Neural cell (in vitro differentiated cells): Measurements from ENCODE around the gene SKA3. TPM values are rescaled to one million over a fixed set of nuclear protein-coding genes. Genes with fewer than 3 reads are reported as not detected.

Experiments used
- H2AFZ ChIP-seq: fragments of 200-600, 300-800 bp; sonication (generic), shearing (Covaris generic); 2 replicates; pipeline ENCODE4 v1.6.0; 2014; ENCODE audit warnings: low read depth, mild to moderate bottlenecking, antibody characterized with exemption, low read length, moderate library complexity
- H3F3A ChIP-seq: fragments of 200-600 bp; shearing (Covaris generic); 2 replicates; pipeline ENCODE4 v1.6.1; 2016; ENCODE audit warnings: mild to moderate bottlenecking, moderate library complexity, mixed read lengths, antibody characterized with exemption, low read length; ENCODE audit not compliant: insufficient read depth, poor library complexity, severe bottlenecking
- H3K27ac ChIP-seq: fragments of 200-600, 300-800 bp; sonication (generic), shearing (Covaris generic); 2 replicates; pipeline ENCODE4 v1.5.1; 2014; ENCODE audit warnings: mild to moderate bottlenecking, low read length, moderate library complexity
- H3K27me3 ChIP-seq: fragments of 300-800, 200-600 bp; sonication (generic), shearing (Covaris generic); 2 replicates; pipeline ENCODE4 v1.6.0; 2014; ENCODE audit warnings: mild to moderate bottlenecking, low read depth, low read length, moderate library complexity; ENCODE audit not compliant: insufficient read depth
- H3K36me3 ChIP-seq: fragments of 300-800, 200-600 bp; sonication (generic), shearing (Covaris generic); 2 replicates; pipeline ENCODE4 v1.5.1; 2014; ENCODE audit warnings: mild to moderate bottlenecking, antibody characterized with exemption, low read length, moderate library complexity; ENCODE audit not compliant: insufficient read depth
- H3K4me2 ChIP-seq: fragments of 300-800, 200-600 bp; sonication (generic), shearing (Covaris generic); 2 replicates; pipeline ENCODE4 v1.6.0; 2014; ENCODE audit warnings: mild to moderate bottlenecking, low read length
- H3K4me3 ChIP-seq: fragments of 300-800, 200-600 bp; sonication (generic), shearing (Covaris generic); 2 replicates; pipeline ENCODE4 v1.5.1; 2014; ENCODE audit warnings: mild to moderate bottlenecking, low read length, moderate library complexity
- H3K79me2 ChIP-seq: fragments of 200-600 bp; shearing (Covaris generic); replicated peaks from 2 replicates; pipeline ENCODE4 v1.6.0; 2014; ENCODE audit warnings: mild to moderate bottlenecking, low read length, moderate library complexity; ENCODE audit not compliant: insufficient read depth
- H3K9ac ChIP-seq: fragments of 300-800, 200-600 bp; sonication (generic), shearing (Covaris generic); 2 replicates; pipeline ENCODE4 v1.6.1; 2016; ENCODE audit warnings: mild to moderate bottlenecking, low read length, mixed read lengths
- H3K9me2 ChIP-seq: fragments of 200-600 bp; shearing (Covaris generic); 2 replicates; pipeline ENCODE4 v1.6.1; 2016; ENCODE audit warnings: mild to moderate bottlenecking, low read length, mixed read lengths; ENCODE audit not compliant: insufficient read depth
- H3K9me3 ChIP-seq: fragments of 200-600, 300-800 bp; sonication (generic), shearing (Covaris generic); 2 replicates; pipeline ENCODE4 v1.6.1; 2016; ENCODE audit warnings: mild to moderate bottlenecking, mixed run types, low read length, moderate library complexity, mixed read lengths
- H4K20me1 ChIP-seq: fragments of 200-600 bp; shearing (Covaris generic); 2 replicates; pipeline ENCODE4 v1.6.1; 2016; ENCODE audit warnings: mild to moderate bottlenecking, mixed run types; ENCODE audit not compliant: insufficient read depth
- CTCF ChIP-seq: fragments of 450-650 bp; IDR thresholded peaks from 2 replicates; pipeline ENCODE4 v1.5.1; 2014; ENCODE audit warnings: antibody characterized with exemption, mild to moderate bottlenecking, moderate library complexity; ENCODE audit not compliant: poor library complexity, severe bottlenecking
- EP300 ChIP-seq: fragments of 450-650 bp; conservative IDR thresholded peaks from 2 replicates; pipeline ENCODE4 v1.6.1; 2014; ENCODE audit warnings: antibody characterized with exemption, mild to moderate bottlenecking, moderate library complexity; ENCODE audit not compliant: poor library complexity, severe bottlenecking
- EZH2 ChIP-seq: fragments of 200-600, 300-800 bp; shearing (Covaris generic), sonication (generic); IDR thresholded peaks from 2 replicates; pipeline ENCODE4 v1.6.1; 2014; ENCODE audit warnings: antibody characterized with exemption, low read length, borderline replicate concordance, mild to moderate bottlenecking; ENCODE audit not compliant: insufficient read depth, poor library complexity, severe bottlenecking
- MXI1 ChIP-seq: fragments of 450-650 bp; conservative IDR thresholded peaks from 2 replicates; pipeline ENCODE4 v1.6.1; 2014; ENCODE audit warnings: antibody characterized with exemption, mild to moderate bottlenecking; ENCODE audit not compliant: poor library complexity, severe bottlenecking
- POLR2AphosphoS5 ChIP-seq: IDR thresholded peaks from 2 replicates; pipeline ENCODE4 v1.6.1; 2012
- RAD21 ChIP-seq: fragments of 450-650 bp; conservative IDR thresholded peaks from 2 replicates; pipeline ENCODE4 v1.6.1; 2014; ENCODE audit warnings: antibody characterized with exemption, mild to moderate bottlenecking, moderate library complexity
- REST ChIP-seq: IDR thresholded peaks from 2 replicates; pipeline ENCODE4 v1.6.1; 2012; ENCODE audit warnings: borderline replicate concordance
- SMC3 ChIP-seq: fragments of 450-650 bp; conservative IDR thresholded peaks from 2 replicates; pipeline ENCODE4 v1.6.1; 2014; ENCODE audit warnings: antibody characterized with exemption, mild to moderate bottlenecking, moderate library complexity; ENCODE audit not compliant: poor library complexity
- TAF1 ChIP-seq: IDR thresholded peaks from 2 replicates; pipeline ENCODE4 v1.6.1; 2012; ENCODE audit warnings: low read depth
- polyA plus RNA-seq: library from polyadenylated mRNA; depleted of rRNA; stranded (reverse); fragments of >200 nt; gene quantifications from 2 replicates; pipeline ENCODE4 v1.2.3, GENCODE V29; 2014

Gene SKA3
- polyA plus RNA-seq, 1 donor from 2014 or later = 1.3 TPM

- Histone ChIP-seq H3K9me2 (no peaks in the 10 kb centered on the region), H3K36me3 (no peaks in the 10 kb centered on the region), H2AFZ (no peak overlapping the region), H3K27ac (no peak overlapping the region), H3K27me3 (no peaks in the 10 kb centered on the region), H3K9ac (no peak overlapping the region), H3K9me3 (no peaks in the 10 kb centered on the region), H3K79me2 (no peaks in the 10 kb centered on the region), H3K4me2 (no peak overlapping the region), H3K4me3 (no peak overlapping the region), H4K20me1 (no peaks in the 10 kb centered on the region), H3F3A (no peaks in the 10 kb centered on the region)
- TF ChIP-seq EP300 = no peak
- no peak for TF ChIP-seq SMC3
- no peak for TF ChIP-seq REST
- no peak for TF ChIP-seq MXI1
- TF ChIP-seq POLR2AphosphoS5 = no peak
- TF ChIP-seq RAD21 = no peak
- TF ChIP-seq TAF1 = no peak
- TF ChIP-seq EZH2 = no peak
- no peak for TF ChIP-seq CTCF
Observed at GRCh38 chr13:21118180-21118579, 58.2 kb downstream of the SKA3 start.

- Histone ChIP-seq H3K36me3 (no peaks in the 10 kb centered on the region), H3K79me2 (no peaks in the 10 kb centered on the region), H3K9me3 (no peaks in the 10 kb centered on the region), H2AFZ (no peak overlapping the region), H4K20me1 (no peaks in the 10 kb centered on the region), H3K27ac (no peak overlapping the region), H3F3A (no peaks in the 10 kb centered on the region), H3K4me2 (no peak overlapping the region), H3K9me2 (no peaks in the 10 kb centered on the region), H3K27me3 (no peaks in the 10 kb centered on the region), H3K4me3 (no peak overlapping the region), H3K9ac (no peak overlapping the region)
- TF ChIP-seq EZH2 (no peak), SMC3 (no peak), CTCF (no peak), RAD21 (no peak), POLR2AphosphoS5 (no peak)
Observed at GRCh38 chr13:21117104-21117809, 59.1 kb downstream of the SKA3 start.
